ENCODE results near the gene OSBPL8.

DNA sequence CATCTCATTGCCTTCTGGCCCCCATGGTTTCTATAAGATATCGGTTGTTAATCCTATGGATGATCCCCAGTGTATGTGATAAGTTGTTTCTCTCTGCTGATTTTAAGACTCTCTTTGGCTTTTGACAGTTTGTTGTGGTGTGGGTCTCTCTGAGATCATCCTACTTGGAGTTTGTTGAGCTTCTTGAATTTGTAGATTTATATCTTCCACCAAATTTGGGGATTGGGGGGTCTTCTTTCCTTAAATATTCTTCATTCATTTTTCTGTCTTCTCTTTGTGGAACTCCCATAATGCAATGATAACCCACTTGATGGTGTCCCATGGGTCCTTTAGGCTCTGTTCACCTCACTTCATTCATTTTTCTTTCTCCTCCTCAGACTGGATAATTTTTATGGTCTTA lies 191.3 kb downstream of the OSBPL8 start:
- no peak for TF ChIP-seq REST (IDR thresholded peaks at IDR 0.05)
- no peak for TF ChIP-seq CTCF (IDR thresholded peaks at IDR 0.05; ENCODE audit: low read depth, low read length, missing input control)
- TF ChIP-seq RAD21 (IDR thresholded peaks at IDR 0.05), result no peak
- TF ChIP-seq MAX (IDR thresholded peaks at IDR 0.05), result no peak
- no peak for TF ChIP-seq JUND (IDR thresholded peaks at IDR 0.05)
- TF ChIP-seq YY1 (IDR thresholded peaks at IDR 0.05), result no peak
- TF ChIP-seq ATF3 (IDR thresholded peaks at IDR 0.05), result no peak
- TF ChIP-seq EGR1 (IDR thresholded peaks at IDR 0.05; ENCODE audit: low read depth in 2 of 2), result no peak
- no peak for TF ChIP-seq HNF4G (IDR thresholded peaks at IDR 0.05)

Data from liver (tissue), 3 donors.